HUES64 (cell line): ENCODE measurements around the gene EDN3.
"Not testable (repeated sequence)": the region's sequence is repeated elsewhere in the genome, so short reads cannot be mapped to it uniquely, and the experiment has no call there.

Source experiments
- H3K27ac ChIP-seq: 2 replicates; pipeline ENCODE4 v1.7.0; 2013; ENCODE audit warnings: low read depth, low read length, inconsistent platforms
- H3K27me3 ChIP-seq: 2 replicates; pipeline ENCODE4 v1.6.1; 2013; ENCODE audit warnings: mild to moderate bottlenecking, low read length; ENCODE audit not compliant: insufficient read depth
- H3K36me3 ChIP-seq: 2 replicates; pipeline ENCODE4 v1.6.1; 2013; ENCODE audit warnings: mild to moderate bottlenecking, low read length; ENCODE audit not compliant: insufficient read depth
- H3K4me1 ChIP-seq: 2 replicates; pipeline ENCODE4 v1.6.1; 2013; ENCODE audit warnings: mild to moderate bottlenecking, low read length, moderate library complexity; ENCODE audit not compliant: insufficient read depth
- H3K4me3 ChIP-seq: 2 replicates; pipeline ENCODE4 v1.5.1; 2013; ENCODE audit warnings: mild to moderate bottlenecking, low read length, moderate library complexity
- H3K9ac ChIP-seq: 2 replicates; pipeline ENCODE4 v1.6.1; 2013; ENCODE audit warnings: mild to moderate bottlenecking, low read depth, low read length
- H3K9me3 ChIP-seq: 2 replicates; pipeline ENCODE4 v1.6.1; 2013; ENCODE audit warnings: low read depth, low read length; ENCODE audit not compliant: insufficient read depth
- WGBS: fragments of 150-250, 120-280 bp; methylation state at CpG from one replicate; pipeline ENCODE4 v1.1.7; 2013; ENCODE audit warnings: missing lambda C conversion rate; 5-methylcytosine and 5-hydroxymethylcytosine counted together

EDN3 gene

GRCh38 chr20:59355242-59355641 is 54.8 kb downstream of the EDN3 start:
- 83% methylated on average over 2 of the region's 2 CpGs for WGBS
- no peak overlapping the region for H3K27ac ChIP-seq
- no peaks in the 10 kb centered on the region for H3K9me3 ChIP-seq

GRCh38 chr20:59356662-59357165 is 56.3 kb downstream of the EDN3 start:
- Histone ChIP-seq H3K9ac (no peak overlapping the region), H3K9me3 (no peaks in the 10 kb centered on the region), H3K4me1 (no peaks in the 10 kb centered on the region), H3K27ac (no peak overlapping the region), H3K27me3 (no peaks in the 10 kb centered on the region; the same call in 1 of the 2 replicates), H3K4me3 (no peak overlapping the region), H3K36me3 (no peaks in the 10 kb centered on the region)
- 86% methylated on average over 4 of the region's 4 CpGs for WGBS

More at GRCh38 chr20:59355242-59355641, 54.8 kb downstream of the EDN3 start:
- no peak overlapping the region for H3K4me3 ChIP-seq
- no peak overlapping the region for H3K9ac ChIP-seq
- H3K4me1 ChIP-seq, result no peaks in the 10 kb centered on the region
- no peaks in the 10 kb centered on the region; the same call in 1 of the 2 replicates for H3K27me3 ChIP-seq
- H3K36me3 ChIP-seq, result no peaks in the 10 kb centered on the region

- H3K9ac ChIP-seq, H3K9me3 ChIP-seq, H3K27me3 ChIP-seq, H3K36me3 ChIP-seq, H3K27ac ChIP-seq, H3K4me3 ChIP-seq: not testable (repeated sequence)
- WGBS, result 89% methylated on average over 2 of the region's 9 CpGs
- peaks cover 14% of the 10 kb centered on the region; the same call in 1 of the 2 replicates for H3K4me1 ChIP-seq
Observed at GRCh38 chr20:59358793-59359192, 58.4 kb downstream of the EDN3 start.

- Histone ChIP-seq H3K9ac (no peak overlapping the region), H3K27ac (no peak overlapping the region), H3K27me3 (no peaks in the 10 kb centered on the region; the same call in 1 of the 2 replicates), H3K36me3 (no peaks in the 10 kb centered on the region), H3K4me3 (no peak overlapping the region), H3K9me3 (no peaks in the 10 kb centered on the region), H3K4me1 (peaks cover 14% of the 10 kb centered on the region; the same call in 1 of the 2 replicates)
- 91% methylated on average over 13 of the region's 15 CpGs for WGBS
Observed at GRCh38 chr20:59359906-59360725, 59.7 kb downstream of the EDN3 start.

GRCh38 chr20:59360934-59361333 is 60.5 kb downstream of the EDN3 start:
- Histone ChIP-seq H3K27ac (no peak overlapping the region), H3K9ac (no peak overlapping the region), H3K4me1 (peaks cover 14% of the 10 kb centered on the region; the same call in 1 of the 2 replicates), H3K4me3 (no peak overlapping the region), H3K9me3 (no peaks in the 10 kb centered on the region), H3K36me3 (no peaks in the 10 kb centered on the region), H3K27me3 (no peaks in the 10 kb centered on the region; the same call in 1 of the 2 replicates)
- 96% methylated on average over 3 of the region's 4 CpGs for WGBS

GRCh38 chr20:59361411-59361810 is 61.0 kb downstream of the EDN3 start:
- Histone ChIP-seq H3K36me3 (no peaks in the 10 kb centered on the region), H3K27me3 (no peaks in the 10 kb centered on the region; the same call in 1 of the 2 replicates), H3K4me3 (no peak overlapping the region), H3K9me3 (no peaks in the 10 kb centered on the region), H3K4me1 (peaks cover 14% of the 10 kb centered on the region; the same call in 1 of the 2 replicates), H3K9ac (no peak overlapping the region), H3K27ac (no peak overlapping the region)
- WGBS, result 85% methylated on average over 4 of the region's 5 CpGs

GRCh38 chr20:59363101-59363500 is 62.7 kb downstream of the EDN3 start:
- no peaks in the 10 kb centered on the region; the same call in 1 of the 2 replicates for H3K27me3 ChIP-seq
- H3K4me3 ChIP-seq, result no peak overlapping the region
- 82% methylated on average over 12 of the region's 12 CpGs for WGBS
- no peaks in the 10 kb centered on the region for H3K36me3 ChIP-seq
- H3K9me3 ChIP-seq, result no peaks in the 10 kb centered on the region
- H3K9ac ChIP-seq, result no peak overlapping the region
- no peak overlapping the region for H3K27ac ChIP-seq
- H3K4me1 ChIP-seq, result peaks cover 14% of the 10 kb centered on the region; the same call in 1 of the 2 replicates

GRCh38 chr20:59364611-59365010 is 64.2 kb downstream of the EDN3 start:
- Histone ChIP-seq H3K4me1 (peaks cover 14% of the 10 kb centered on the region; the same call in 1 of the 2 replicates), H3K4me3 (no peak overlapping the region), H3K9ac (no peak overlapping the region), H3K36me3 (no peaks in the 10 kb centered on the region), H3K27me3 (peaks cover under 1% of the 10 kb centered on the region), H3K9me3 (no peaks in the 10 kb centered on the region), H3K27ac (no peak overlapping the region)
- WGBS, result 91% methylated on average over 6 of the region's 6 CpGs

- no peak overlapping the region for H3K27ac ChIP-seq
- 94% methylated on average over 24 of the region's 24 CpGs for WGBS
- no peak overlapping the region for H3K4me3 ChIP-seq
- no peaks in the 10 kb centered on the region for H3K9me3 ChIP-seq
- H3K36me3 ChIP-seq, result no peaks in the 10 kb centered on the region
- peaks cover 14% of the 10 kb centered on the region; the same call in 1 of the 2 replicates for H3K4me1 ChIP-seq
- peaks cover 2% of the 10 kb centered on the region for H3K27me3 ChIP-seq
- no peak overlapping the region for H3K9ac ChIP-seq
Observed at GRCh38 chr20:59365611-59366285, 65.3 kb downstream of the EDN3 start.

- Histone ChIP-seq H3K9me3 (no peaks in the 10 kb centered on the region), H3K4me3 (no peak overlapping the region), H3K36me3 (no peaks in the 10 kb centered on the region), H3K27me3 (peaks cover 2% of the 10 kb centered on the region; the same call in 1 of the 2 replicates), H3K27ac (no peak overlapping the region), H3K4me1 (no peaks in the 10 kb centered on the region), H3K9ac (no peak overlapping the region)
- 93% methylated on average over 5 of the region's 6 CpGs for WGBS
Observed at GRCh38 chr20:59371431-59371830, 71.0 kb downstream of the EDN3 start.

- 0 out of 2 replicates have a peak, but pooled peaks cover 2% of the 10 kb centered on the region for H3K27me3 ChIP-seq
- no peak overlapping the region for H3K4me3 ChIP-seq
- H3K27ac ChIP-seq, result no peak overlapping the region
- H3K9me3 ChIP-seq, result no peaks in the 10 kb centered on the region
- WGBS, result 91% methylated on average over 1 of the region's 1 CpG
- H3K9ac ChIP-seq, result no peak overlapping the region
- H3K4me1 ChIP-seq, result no peaks in the 10 kb centered on the region
- no peaks in the 10 kb centered on the region for H3K36me3 ChIP-seq
Observed at GRCh38 chr20:59374261-59374660, 73.8 kb downstream of the EDN3 start.
